ENCODE results near the gene GBA2. TPM values are rescaled to one million over a fixed set of nuclear protein-coding genes. Genes with fewer than 3 reads are reported as not detected.

The GBA2 gene
- total and polyA plus RNA-seq, 5 donors from 2014 or later: 18.7 to 47.9 (median 23.0) TPM

GRCh38 chr9:35755071-35755470 lies 6.0 kb upstream of the GBA2 start:
- Histone ChIP-seq H3K4me1 (ENCODE audit: control insufficient read depth, insufficient read depth, low read length, poor library complexity, severe bottlenecking) (peaks cover 28% of the 10 kb centered on the region), H3K36me3 (ENCODE audit: control insufficient read depth, insufficient read depth, low read length) (peaks cover 28% of the 10 kb centered on the region), H3K9me3 (ENCODE audit: control insufficient read depth in 2 of 2, low read length in 2 of 2) (no peaks in the 10 kb centered on the region), H3K27ac (ENCODE audit: insufficient read depth, low read length, poor library complexity, severe bottlenecking) (no peak overlapping the region), H3K27me3 (ENCODE audit: control insufficient read depth, insufficient read depth, low read length) (no peaks in the 10 kb centered on the region), H3K4me3 (ENCODE audit: low read depth, low read length) (no peak overlapping the region)
- DNase-seq (no peak), ATAC-seq (ENCODE audit: low read depth in 2 of 2) (no peak)
- Mint-ChIP-seq H3K27me3 (no peaks in the 10 kb centered on the region), H3K4me1 (peaks cover 8 to 62% (median 41%) of the 10 kb centered on the region in 4 donors), H3K9me3 (no peaks in the 10 kb centered on the region), H3K4me3 (peak overlapping the region; percentile 55 to 95 (median 60)), H3K36me3 (peaks cover 25% of the 10 kb centered on the region), H3K27ac (no peak overlapping the region)

- Histone ChIP-seq H3K4me1 (ENCODE audit: control insufficient read depth, insufficient read depth, low read length, poor library complexity, severe bottlenecking) (peaks cover 31% of the 10 kb centered on the region), H3K27me3 (ENCODE audit: control insufficient read depth, insufficient read depth, low read length) (no peaks in the 10 kb centered on the region), H3K27ac (ENCODE audit: insufficient read depth, low read length, poor library complexity, severe bottlenecking) (no peak within 1 kb of the TSS), H3K9me3 (ENCODE audit: control insufficient read depth in 2 of 2, low read length in 2 of 2) (no peaks in the 10 kb centered on the region), H3K4me3 (ENCODE audit: low read depth, low read length) (no peak within 1 kb of the TSS), H3K36me3 (ENCODE audit: control insufficient read depth, insufficient read depth, low read length) (peaks cover 28% of the 10 kb centered on the region)
- Mint-ChIP-seq H3K9me3 (no peaks in the 10 kb centered on the region), H3K27me3 (no peaks in the 10 kb centered on the region), H3K4me1 (peaks cover 8 to 63% (median 40%) of the 10 kb centered on the region in 4 donors), H3K27ac (peak within 1 kb of the TSS in 1 of 3 donors; percentile 47), H3K36me3 (peaks cover 25% of the 10 kb centered on the region), H3K4me3 (peak within 1 kb of the TSS; percentile 55 to 95 (median 60))
- DNase-seq (no peak), ATAC-seq (ENCODE audit: low read depth in 2 of 2) (no peak)
Observed at GRCh38 chr9:35754264-35754663, 5.2 kb upstream of the GBA2 start, which contains the start of gene MSMP. Gene MSMP, minus strand, starts transcription at chr9:35754276. Its CDS starts 147 bp downstream, at chr9:35754129.

DNA sequence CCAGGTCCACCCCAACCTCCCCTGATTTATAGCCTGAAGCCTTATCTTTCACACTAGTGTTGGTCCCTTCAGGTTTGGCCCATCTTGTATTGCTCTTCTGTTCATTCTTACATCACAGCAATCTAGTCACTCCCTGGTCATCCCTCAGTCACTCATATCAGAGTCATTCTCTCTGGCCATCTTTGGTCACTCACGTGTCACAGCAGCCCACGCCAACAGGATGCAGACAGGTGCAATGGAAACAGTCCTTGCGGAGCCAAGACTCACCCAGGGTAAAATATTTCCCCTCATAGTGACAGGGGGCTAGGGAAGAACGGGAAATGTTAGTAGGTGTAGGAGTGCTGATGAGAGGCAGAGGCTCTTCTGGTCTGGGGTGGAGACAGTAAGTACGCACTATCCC lies 4.4 kb upstream of the GBA2 start:
- Histone ChIP-seq H3K9me3 (ENCODE audit: control insufficient read depth in 2 of 2, low read length in 2 of 2) (no peaks in the 10 kb centered on the region), H3K36me3 (ENCODE audit: control insufficient read depth, insufficient read depth, low read length) (peaks cover 28% of the 10 kb centered on the region), H3K27ac (ENCODE audit: insufficient read depth, low read length, poor library complexity, severe bottlenecking) (no peak overlapping the region), H3K4me1 (ENCODE audit: control insufficient read depth, insufficient read depth, low read length, poor library complexity, severe bottlenecking) (peaks cover 32% of the 10 kb centered on the region), H3K27me3 (ENCODE audit: control insufficient read depth, insufficient read depth, low read length) (no peaks in the 10 kb centered on the region), H3K4me3 (ENCODE audit: low read depth, low read length) (no peak overlapping the region)
- peak overlapping the region in 1 of 4 donors; percentile 95 for H3K4me3 Mint-ChIP-seq
- H3K27me3 Mint-ChIP-seq: no peaks in the 10 kb centered on the region
- H3K4me1 Mint-ChIP-seq: peaks cover 1 to 55% (median 33%) of the 10 kb centered on the region in 4 donors
- ATAC-seq (ENCODE audit: low read depth in 2 of 2) (no peak), DNase-seq (no peak)
- peaks cover 25% of the 10 kb centered on the region for H3K36me3 Mint-ChIP-seq
- H3K27ac Mint-ChIP-seq: peak overlapping the region in 1 of 3 donors; percentile 47
- no peaks in the 10 kb centered on the region for H3K9me3 Mint-ChIP-seq

DNA sequence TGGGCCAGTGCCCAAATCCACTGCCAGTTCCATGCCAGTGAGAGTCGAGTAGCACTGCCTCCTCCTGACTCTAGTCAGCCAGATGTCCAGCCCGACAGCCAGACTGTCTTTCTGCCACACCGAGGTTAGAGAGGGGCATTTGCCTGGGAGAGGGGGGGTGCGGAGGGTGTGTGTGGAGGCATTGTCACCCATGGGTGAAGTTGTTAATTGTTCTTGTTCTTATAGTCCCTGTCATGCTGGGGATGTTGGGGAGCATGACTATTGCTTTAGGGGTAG lies 1.2 kb upstream of the GBA2 start:
- peaks cover 28% of the 10 kb centered on the region for H3K36me3 ChIP-seq (ENCODE audit: control insufficient read depth, insufficient read depth, low read length)
- peak overlapping the region; percentile 85 for H3K4me3 ChIP-seq (ENCODE audit: low read depth, low read length)
- DNase-seq (no peak), ATAC-seq (ENCODE audit: low read depth in 2 of 2) (no peak)
- H3K36me3 Mint-ChIP-seq: peaks cover 28% of the 10 kb centered on the region
- H3K4me1 ChIP-seq (ENCODE audit: control insufficient read depth, insufficient read depth, low read length, poor library complexity, severe bottlenecking): peaks cover 46% of the 10 kb centered on the region
- H3K27ac Mint-ChIP-seq: peak overlapping the region; percentile 90 to 97 (median 95)
- no peaks in the 10 kb centered on the region for H3K27me3 ChIP-seq (ENCODE audit: control insufficient read depth, insufficient read depth, low read length)
- H3K27me3 Mint-ChIP-seq: no peaks in the 10 kb centered on the region
- H3K4me3 Mint-ChIP-seq: peak overlapping the region; percentile 93 to 99 (median 96)
- peaks cover 24 to 61% (median 41%) of the 10 kb centered on the region in 4 donors for H3K4me1 Mint-ChIP-seq
- no peaks in the 10 kb centered on the region for H3K9me3 Mint-ChIP-seq
- H3K9me3 ChIP-seq (ENCODE audit: control insufficient read depth in 2 of 2, low read length in 2 of 2): no peaks in the 10 kb centered on the region
- peak overlapping the region; percentile 80 for H3K27ac ChIP-seq (ENCODE audit: insufficient read depth, low read length, poor library complexity, severe bottlenecking)

GRCh38 chr9:35749515-35750255 lies 657 bp upstream of the GBA2 start:
- Mint-ChIP-seq H3K36me3 (peaks cover 30% of the 10 kb centered on the region), H3K9me3 (no peaks in the 10 kb centered on the region), H3K4me1 (peaks cover 24 to 61% (median 42%) of the 10 kb centered on the region in 4 donors)

DNA sequence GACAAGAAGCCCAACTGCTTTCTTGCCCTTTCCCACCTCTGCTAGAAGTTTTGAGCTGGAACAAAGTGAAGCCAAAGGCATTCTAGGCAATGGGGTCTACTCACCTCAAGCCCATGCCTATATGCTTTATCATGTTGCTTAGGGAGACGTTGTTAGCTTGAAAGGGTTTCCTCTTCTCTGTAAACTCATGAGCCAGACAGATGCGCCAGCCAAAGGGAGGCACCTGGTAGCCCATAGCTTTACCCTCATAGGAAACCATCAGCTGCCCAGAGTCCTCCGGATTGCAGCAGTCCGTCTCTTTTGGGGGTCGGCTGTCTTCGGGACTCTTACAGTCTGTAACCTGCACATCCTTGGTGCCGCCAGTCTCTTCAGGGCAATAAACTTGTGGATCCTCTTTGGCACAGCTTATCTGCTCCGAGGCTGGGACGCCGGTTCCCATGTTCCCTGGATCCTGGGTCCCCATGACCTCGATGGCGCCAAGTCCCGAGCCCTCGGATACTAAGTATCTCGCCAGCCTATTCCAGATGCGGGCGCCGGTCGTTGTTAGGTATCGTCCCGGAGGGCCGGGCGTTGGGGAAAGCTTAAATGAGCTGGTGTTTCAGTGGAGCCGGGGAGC lies 678 bp downstream of the GBA2 start:
- Histone ChIP-seq H3K4me3 (ENCODE audit: low read depth, low read length) (peak overlapping the region; percentile 87), H3K9me3 (ENCODE audit: control insufficient read depth in 2 of 2, low read length in 2 of 2) (no peaks in the 10 kb centered on the region), H3K4me1 (ENCODE audit: control insufficient read depth, insufficient read depth, low read length, poor library complexity, severe bottlenecking) (peaks cover 46% of the 10 kb centered on the region), H3K36me3 (ENCODE audit: control insufficient read depth, insufficient read depth, low read length) (peaks cover 30% of the 10 kb centered on the region), H3K27me3 (ENCODE audit: control insufficient read depth, insufficient read depth, low read length) (no peaks in the 10 kb centered on the region), H3K27ac (ENCODE audit: insufficient read depth, low read length, poor library complexity, severe bottlenecking) (peak overlapping the region; percentile 80)
- H3K36me3 Mint-ChIP-seq: peaks cover 35% of the 10 kb centered on the region
- no peaks in the 10 kb centered on the region for H3K27me3 Mint-ChIP-seq
- peak overlapping the region; percentile 92 to 95 (median 93) for H3K4me3 Mint-ChIP-seq
- peaks cover 24 to 66% (median 47%) of the 10 kb centered on the region in 4 donors for H3K4me1 Mint-ChIP-seq
- peak overlapping the region; percentile 66 to 82 (median 80) for H3K27ac Mint-ChIP-seq
- H3K9me3 Mint-ChIP-seq: no peaks in the 10 kb centered on the region
- DNase-seq (peak in 1 of 3 donors; percentile 42), ATAC-seq (ENCODE audit: low read depth in 2 of 2) (no peak)

More at GRCh38 chr9:35749515-35750255, 657 bp upstream of the GBA2 start:
- H3K4me3 Mint-ChIP-seq: peak overlapping the region; percentile 93 to 99 (median 96)
- H3K9me3 ChIP-seq (ENCODE audit: control insufficient read depth in 2 of 2, low read length in 2 of 2): no peaks in the 10 kb centered on the region
- ATAC-seq (ENCODE audit: low read depth in 2 of 2): peak; percentile 45 to 63
- H3K4me3 ChIP-seq (ENCODE audit: low read depth, low read length): peak overlapping the region; percentile 85
- peaks cover 28% of the 10 kb centered on the region for H3K36me3 ChIP-seq (ENCODE audit: control insufficient read depth, insufficient read depth, low read length)
- peak overlapping the region; percentile 90 to 97 (median 95) for H3K27ac Mint-ChIP-seq
- no peaks in the 10 kb centered on the region for H3K27me3 ChIP-seq (ENCODE audit: control insufficient read depth, insufficient read depth, low read length)
- H3K27me3 Mint-ChIP-seq: no peaks in the 10 kb centered on the region
- H3K4me1 ChIP-seq (ENCODE audit: control insufficient read depth, insufficient read depth, low read length, poor library complexity, severe bottlenecking): peaks cover 46% of the 10 kb centered on the region
- peak overlapping the region; percentile 80 for H3K27ac ChIP-seq (ENCODE audit: insufficient read depth, low read length, poor library complexity, severe bottlenecking)
- peak; percentile 35 to 71 (median 51) for DNase-seq

DNA sequence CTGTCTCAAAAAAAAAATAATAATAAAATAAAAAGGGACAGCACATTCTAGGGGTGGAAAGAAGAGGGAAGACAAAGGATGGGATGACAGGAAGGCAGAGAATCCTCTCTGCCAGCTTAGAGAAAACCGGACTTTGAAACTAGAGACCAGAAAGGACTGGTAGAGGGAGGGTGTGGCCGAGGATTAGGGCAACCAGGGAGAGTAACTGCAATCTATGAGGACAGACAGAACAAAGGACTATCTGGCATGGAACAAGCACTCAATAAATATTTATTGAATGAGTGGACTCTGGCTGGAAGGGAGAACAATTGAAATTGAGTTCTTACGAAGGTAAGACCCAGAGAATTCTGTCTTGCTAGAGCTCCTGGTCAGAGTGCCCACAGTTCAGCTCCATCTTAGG lies 2.4 kb downstream of the GBA2 start:
- Mint-ChIP-seq H3K4me3 (peak overlapping the region; percentile 92 to 95 (median 93)), H3K27ac (peak overlapping the region in 2 of 3 donors; percentile 66 to 86), H3K27me3 (no peaks in the 10 kb centered on the region), H3K4me1 (peaks cover 24 to 64% (median 51%) of the 10 kb centered on the region in 4 donors), H3K36me3 (peaks cover 37% of the 10 kb centered on the region), H3K9me3 (no peaks in the 10 kb centered on the region)
- H3K4me1 ChIP-seq (ENCODE audit: control insufficient read depth, insufficient read depth, low read length, poor library complexity, severe bottlenecking): peaks cover 46% of the 10 kb centered on the region
- peak overlapping the region; percentile 7 for H3K27ac ChIP-seq (ENCODE audit: insufficient read depth, low read length, poor library complexity, severe bottlenecking)
- peaks cover 31% of the 10 kb centered on the region for H3K36me3 ChIP-seq (ENCODE audit: control insufficient read depth, insufficient read depth, low read length)
- ATAC-seq (ENCODE audit: low read depth in 2 of 2) (no peak), DNase-seq (no peak)
- no peaks in the 10 kb centered on the region for H3K9me3 ChIP-seq (ENCODE audit: control insufficient read depth in 2 of 2, low read length in 2 of 2)
- no peaks in the 10 kb centered on the region for H3K27me3 ChIP-seq (ENCODE audit: control insufficient read depth, insufficient read depth, low read length)
- H3K4me3 ChIP-seq (ENCODE audit: low read depth, low read length): peak overlapping the region; percentile 87

All from CD4-positive, CD25-positive, alpha-beta regulatory T cell (primary cell).